Liver (tissue), 3 donors: ENCODE measurements around the gene PRORP.

Source experiments
- ATF3 ChIP-seq: IDR thresholded peaks from 2 replicates; pipeline ENCODE4 v1.6.1; 2016; ENCODE audit warnings: antibody characterized with exemption
- CTCF ChIP-seq: fragments of 150-350 bp; IDR thresholded peaks from 2 replicates; pipeline ENCODE4 v1.5.1; 2017; ENCODE audit warnings: improper control_type of control experiment, low read depth, low read length; ENCODE audit not compliant: missing input control
- GABPA ChIP-seq, 2 donors: IDR thresholded peaks in 1 of 2; conservative IDR thresholded peaks in 1 of 2; 2 replicates each; pipeline ENCODE4 v1.6.1; 2016; ENCODE audit warnings: antibody characterized with exemption in 2 of 2, mild to moderate bottlenecking in 1 of 2, moderate library complexity in 1 of 2
- HNF4G ChIP-seq: IDR thresholded peaks from 2 replicates; pipeline ENCODE4 v1.6.1; 2016; ENCODE audit warnings: antibody characterized with exemption
- JUND ChIP-seq, 2 donors: IDR thresholded peaks; 2 replicates each; pipeline ENCODE4 v1.6.1; 2016; ENCODE audit warnings: antibody characterized with exemption in 2 of 2
- MAX ChIP-seq: IDR thresholded peaks from 2 replicates; pipeline ENCODE4 v1.6.1; 2016; ENCODE audit warnings: antibody characterized with exemption
- RAD21 ChIP-seq, 2 donors: IDR thresholded peaks; 2 replicates each; pipeline ENCODE4 v1.6.1; 2016; ENCODE audit warnings: antibody characterized with exemption in 2 of 2, mild to moderate bottlenecking in 2 of 2
- RXRA ChIP-seq, 2 donors: IDR thresholded peaks; 2 replicates each; pipeline ENCODE4 v1.6.1; 2017 to 2018; ENCODE audit warnings: antibody characterized with exemption in 2 of 2, mild to moderate bottlenecking in 1 of 2
- TAF1 ChIP-seq: conservative IDR thresholded peaks from 2 replicates; pipeline ENCODE4 v1.6.1; 2016; ENCODE audit warnings: antibody characterized with exemption, mild to moderate bottlenecking
- YY1 ChIP-seq: IDR thresholded peaks from 2 replicates; pipeline ENCODE4 v1.6.1; 2016; ENCODE audit warnings: antibody characterized with exemption, mild to moderate bottlenecking
- ZBTB33 ChIP-seq: IDR thresholded peaks from 2 replicates; pipeline ENCODE4 v1.6.1; 2016; ENCODE audit warnings: antibody characterized with exemption
- donor health status: healthy.
- donor health status: healthy.

GRCh38 chr14:35163384-35163783 is 41.0 kb downstream of the PRORP start:
- TF ChIP-seq CTCF (no peak), MAX (no peak), GABPA (IDR thresholded peaks at IDR 0.05 in 1 of 2, conservative IDR thresholded peaks at IDR 0.05 in 1 of 2) (no peak), JUND (IDR thresholded peaks at IDR 0.05) (no peak), ZBTB33 (no peak), RXRA (IDR thresholded peaks at IDR 0.05) (no peak), RAD21 (IDR thresholded peaks at IDR 0.05) (no peak), TAF1 (no peak), HNF4G (no peak), ATF3 (no peak), YY1 (no peak)
